HepG2 (cell line): ENCODE measurements around the gene NUP214. TPM values are rescaled to one million over a fixed set of nuclear protein-coding genes. Genes with fewer than 3 reads are reported as not detected.

ENCODE experiments used
- AHDC1 ChIP-seq: sonication (generic); formaldehyde crosslinking; IDR thresholded peaks from 2 replicates; pipeline ENCODE4 v1.5.1; 2020; ENCODE audit warnings: mild to moderate bottlenecking, missing genetic modification reagents, borderline replicate concordance
- PHF21A ChIP-seq: sonication (generic); formaldehyde crosslinking; IDR thresholded peaks from 2 replicates; pipeline ENCODE4 v1.5.0; 2020; ENCODE audit warnings: mild to moderate bottlenecking, missing genetic modification reagents
- ZNF687 ChIP-seq: sonication (generic); formaldehyde crosslinking; IDR thresholded peaks from 2 replicates; pipeline ENCODE4 v1.5.1; 2020; ENCODE audit warnings: mild to moderate bottlenecking, missing genetic modification reagents, moderate library complexity
- polyA plus RNA-seq, 8 experiments: library from polyadenylated mRNA; depleted of rRNA in 3 of 8; stranded (reverse) in 7 of 8; unstranded in 1 of 8; fragments of >200 nt; fragmentation: Illumina TruSeq in 4 of 8; extraction: Trizol in 4 of 8; gene quantifications; 2 replicates each; pipeline versions ENCODE4 v1.2.1 to v1.2.3, GENCODE V29; 2011 to 2016; ENCODE audit warnings: low read depth in 4 of 8, missing spikeins in 1 of 8, mixed read lengths in 1 of 8; ENCODE audit not compliant: insufficient read depth in 1 of 8
- total RNA-seq, 5 experiments: library from RNA; depleted of rRNA; stranded (reverse); fragments of >200 nt; fragmentation: Illumina TruSeq; extraction: Trizol; gene quantifications; 2 replicates each; pipeline ENCODE4 v1.2.3, GENCODE V29; 2016; ENCODE audit warnings: low read depth in 1 of 5

NUP214 gene
- total and polyA plus RNA-seq, 2 of the 13 experiments (the other 11 are each of a cell fraction or from before 2014, with no cell fraction given): 8.4 to 16.0 TPM

DNA sequence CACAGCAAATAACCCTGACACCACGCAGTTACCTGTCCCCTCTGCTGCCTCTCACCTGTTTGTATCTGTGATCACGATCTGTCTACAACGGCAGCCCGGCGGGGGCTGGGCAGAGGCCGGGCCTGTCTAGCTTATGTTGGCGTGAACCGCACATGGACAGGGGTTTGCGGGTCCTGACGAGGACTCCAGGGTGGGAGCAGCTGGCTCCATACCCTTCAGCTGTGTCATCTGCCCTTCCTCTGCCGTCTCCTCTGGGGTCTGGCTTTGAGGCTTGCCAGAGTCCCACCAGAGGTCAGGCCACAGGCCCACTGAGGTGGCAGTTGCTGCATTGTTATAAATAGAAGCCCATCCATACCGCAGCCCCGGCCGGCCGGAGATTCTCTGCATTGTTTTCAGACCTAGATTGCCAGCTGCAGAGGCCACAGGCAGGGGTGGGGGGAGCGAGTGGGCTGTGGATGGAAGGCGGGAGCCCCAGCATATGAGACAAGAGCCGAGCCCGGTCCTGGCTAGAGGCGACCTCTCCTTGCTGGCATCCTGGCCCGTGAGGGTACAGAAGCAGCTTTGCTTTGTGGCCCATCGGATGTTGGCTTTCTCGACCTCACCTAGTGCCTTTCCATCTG lies 113.1 kb downstream of the NUP214 start (continued):
- no peak for TF ChIP-seq AHDC1 (CRISPR knock-in tag)
- TF ChIP-seq PHF21A (CRISPR knock-in tag): 0 out of 2 replicates have a peak, but pooled peaks have one; percentile 24
- peak; percentile 43; the same call in 1 of the 2 replicates for TF ChIP-seq ZNF687
